ENCODE results near the gene APCDD1.

The APCDD1 gene

DNA sequence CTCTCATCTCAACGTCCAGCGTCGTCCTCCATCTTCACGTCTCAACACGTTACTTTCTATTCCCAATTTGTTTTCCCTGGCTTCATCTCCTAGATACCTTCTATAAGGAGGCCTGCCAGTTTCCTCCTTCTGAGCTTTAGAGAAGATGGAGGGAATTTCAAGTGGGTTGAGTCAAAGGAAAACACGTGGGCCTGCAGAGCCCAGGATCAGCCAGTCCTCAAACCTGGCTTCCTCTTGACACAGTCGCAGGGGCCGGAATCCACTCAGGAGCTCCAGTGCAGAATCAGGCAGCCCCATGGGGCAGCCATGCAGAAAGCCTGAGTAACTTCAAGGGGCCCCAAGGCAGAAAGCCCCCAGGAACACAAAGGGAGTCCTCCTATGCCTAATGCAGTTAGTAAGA is 14.5 kb upstream of the APCDD1 start:
- H3K9ac ChIP-seq (ENCODE audit: low read depth, low read length): no peak overlapping the region

DNA sequence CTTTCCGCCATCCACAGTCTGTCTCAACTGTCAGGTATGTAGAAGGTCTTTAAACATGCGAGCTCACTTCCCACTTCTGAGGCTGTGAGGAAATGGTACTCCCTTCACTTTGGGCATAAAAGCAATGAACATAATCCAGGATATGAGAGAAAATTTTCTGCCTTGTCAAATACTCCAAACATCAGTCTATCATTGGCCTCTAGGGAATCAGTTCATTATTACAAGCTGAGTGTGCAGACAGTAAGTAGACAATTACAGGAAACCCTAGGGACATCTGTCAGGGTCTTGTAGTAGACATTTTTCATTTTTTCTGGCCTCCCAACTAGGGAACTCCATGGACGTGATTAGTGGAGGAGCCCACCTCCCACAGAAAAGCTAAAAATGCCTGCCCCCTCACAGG is 13.6 kb upstream of the APCDD1 start:
- H3K36me3 ChIP-seq (ENCODE audit: insufficient read depth, low read length): no peaks in the 10 kb centered on the region
- no peaks in the 10 kb centered on the region for H3K4me1 ChIP-seq (ENCODE audit: insufficient read depth, low read length)
- H3K27ac ChIP-seq (ENCODE audit: low read length): no peak overlapping the region
- no peaks in the 10 kb centered on the region for H3K79me2 ChIP-seq (ENCODE audit: insufficient read depth, low read length)
- no peak overlapping the region for H3K4me3 ChIP-seq (ENCODE audit: low read depth in 1 of 2, low read length in 2 of 2)
- no peaks in the 10 kb centered on the region for H3K9me3 ChIP-seq (ENCODE audit: insufficient read depth, low read length, severe bottlenecking)
- no peaks in the 10 kb centered on the region for H4K20me1 ChIP-seq (ENCODE audit: insufficient read depth, low read length)
- ATAC-seq (ENCODE audit: insufficient read depth, low read depth) (no peak), DNase-seq (no peak)
- TF ChIP-seq, protein P1, sequence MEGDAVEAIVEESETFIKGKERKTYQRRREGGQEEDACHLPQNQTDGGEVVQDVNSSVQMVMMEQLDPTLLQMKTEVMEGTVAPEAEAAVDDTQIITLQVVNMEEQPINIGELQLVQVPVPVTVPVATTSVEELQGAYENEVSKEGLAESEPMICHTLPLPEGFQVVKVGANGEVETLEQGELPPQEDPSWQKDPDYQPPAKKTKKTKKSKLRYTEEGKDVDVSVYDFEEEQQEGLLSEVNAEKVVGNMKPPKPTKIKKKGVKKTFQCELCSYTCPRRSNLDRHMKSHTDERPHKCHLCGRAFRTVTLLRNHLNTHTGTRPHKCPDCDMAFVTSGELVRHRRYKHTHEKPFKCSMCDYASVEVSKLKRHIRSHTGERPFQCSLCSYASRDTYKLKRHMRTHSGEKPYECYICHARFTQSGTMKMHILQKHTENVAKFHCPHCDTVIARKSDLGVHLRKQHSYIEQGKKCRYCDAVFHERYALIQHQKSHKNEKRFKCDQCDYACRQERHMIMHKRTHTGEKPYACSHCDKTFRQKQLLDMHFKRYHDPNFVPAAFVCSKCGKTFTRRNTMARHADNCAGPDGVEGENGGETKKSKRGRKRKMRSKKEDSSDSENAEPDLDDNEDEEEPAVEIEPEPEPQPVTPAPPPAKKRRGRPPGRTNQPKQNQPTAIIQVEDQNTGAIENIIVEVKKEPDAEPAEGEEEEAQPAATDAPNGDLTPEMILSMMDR (IDR thresholded peaks at IDR 0.05; ENCODE audit: borderline replicate concordance, extremely low read depth, low read length, poor library complexity, severe bottlenecking): no peak
- TF ChIP-seq EZH2 (IDR thresholded peaks at IDR 0.05; ENCODE audit: borderline replicate concordance, low read depth, low read length, severe bottlenecking): no peak
- no peak overlapping the region for H3K4me2 ChIP-seq (ENCODE audit: insufficient read depth, low read length)
- H2AFZ ChIP-seq (ENCODE audit: low read depth, low read length): no peak overlapping the region
- H3K9ac ChIP-seq (ENCODE audit: low read depth, low read length): no peak overlapping the region
- no peaks in the 10 kb centered on the region for H3K27me3 ChIP-seq (ENCODE audit: insufficient read depth, low read length, poor library complexity)

More for the DNA sequence above, 14.5 kb upstream of the APCDD1 start:
- H2AFZ ChIP-seq (ENCODE audit: low read depth, low read length): no peak overlapping the region
- H3K79me2 ChIP-seq (ENCODE audit: insufficient read depth, low read length): no peaks in the 10 kb centered on the region
- no peak overlapping the region for H3K4me2 ChIP-seq (ENCODE audit: insufficient read depth, low read length)
- H4K20me1 ChIP-seq (ENCODE audit: insufficient read depth, low read length): no peaks in the 10 kb centered on the region
- H3K4me3 ChIP-seq (ENCODE audit: low read depth in 1 of 2, low read length in 2 of 2): no peak overlapping the region
- no peak overlapping the region for H3K27ac ChIP-seq (ENCODE audit: low read length)
- H3K4me1 ChIP-seq (ENCODE audit: insufficient read depth, low read length): no peaks in the 10 kb centered on the region
- DNase-seq (no peak), ATAC-seq (ENCODE audit: insufficient read depth, low read depth) (no peak)
- TF ChIP-seq, protein P1 (IDR thresholded peaks at IDR 0.05; ENCODE audit: borderline replicate concordance, extremely low read depth, low read length, poor library complexity, severe bottlenecking): no peak
- no peak for TF ChIP-seq EZH2 (IDR thresholded peaks at IDR 0.05; ENCODE audit: borderline replicate concordance, low read depth, low read length, severe bottlenecking)
- no peaks in the 10 kb centered on the region for H3K36me3 ChIP-seq (ENCODE audit: insufficient read depth, low read length)
- no peaks in the 10 kb centered on the region for H3K9me3 ChIP-seq (ENCODE audit: insufficient read depth, low read length, severe bottlenecking)
- no peaks in the 10 kb centered on the region for H3K27me3 ChIP-seq (ENCODE audit: insufficient read depth, low read length, poor library complexity)

DNA sequence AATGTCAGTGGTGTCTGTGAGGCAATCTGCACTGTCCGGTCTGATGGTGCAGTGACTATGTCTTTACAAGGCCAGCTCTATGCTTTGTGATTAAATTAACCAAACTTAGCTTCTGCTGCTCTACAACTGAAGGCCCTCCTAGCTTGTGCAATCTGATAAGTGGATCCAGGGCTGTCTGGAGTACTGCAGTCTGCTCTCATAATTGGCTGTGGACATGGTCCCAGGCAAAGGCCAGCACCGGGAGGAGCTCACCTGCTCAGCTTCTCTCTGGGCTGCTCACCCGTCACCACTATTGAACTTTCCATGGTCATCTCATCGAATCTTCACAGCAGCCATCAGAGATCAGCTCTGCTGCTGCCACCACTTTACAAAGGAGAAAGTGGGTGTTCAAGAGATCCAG is 13.0 kb upstream of the APCDD1 start:
- ATAC-seq (ENCODE audit: insufficient read depth, low read depth): no peak

More for the DNA sequence above, 13.0 kb upstream of the APCDD1 start:
- H3K27me3 ChIP-seq (ENCODE audit: insufficient read depth, low read length, poor library complexity): no peaks in the 10 kb centered on the region
- TF ChIP-seq, protein P1 (IDR thresholded peaks at IDR 0.05; ENCODE audit: borderline replicate concordance, extremely low read depth, low read length, poor library complexity, severe bottlenecking): no peak
- no peak for TF ChIP-seq EZH2 (IDR thresholded peaks at IDR 0.05; ENCODE audit: borderline replicate concordance, low read depth, low read length, severe bottlenecking)
- no peak for DNase-seq
- H3K79me2 ChIP-seq (ENCODE audit: insufficient read depth, low read length): no peaks in the 10 kb centered on the region
- no peaks in the 10 kb centered on the region for H3K9me3 ChIP-seq (ENCODE audit: insufficient read depth, low read length, severe bottlenecking)
- H3K36me3 ChIP-seq (ENCODE audit: insufficient read depth, low read length): no peaks in the 10 kb centered on the region
- no peak overlapping the region for H2AFZ ChIP-seq (ENCODE audit: low read depth, low read length)
- H3K4me1 ChIP-seq (ENCODE audit: insufficient read depth, low read length): no peaks in the 10 kb centered on the region
- no peak overlapping the region for H3K27ac ChIP-seq (ENCODE audit: low read length)
- H3K4me3 ChIP-seq (ENCODE audit: low read depth in 1 of 2, low read length in 2 of 2): no peak overlapping the region
- no peak overlapping the region for H3K4me2 ChIP-seq (ENCODE audit: insufficient read depth, low read length)
- H4K20me1 ChIP-seq (ENCODE audit: insufficient read depth, low read length): no peaks in the 10 kb centered on the region
- H3K9ac ChIP-seq (ENCODE audit: low read depth, low read length): no peak overlapping the region
